Bronchial epithelial cell (primary cell): ENCODE results near the gene MICAL3. TPM values are rescaled to one million over a fixed set of nuclear protein-coding genes. Genes with fewer than 3 reads are reported as not detected.
"Not testable (repeated sequence)": the region's sequence is repeated elsewhere in the genome, so short reads cannot be mapped to it uniquely, and the experiment has no call there.

Source experiments
- DNase-seq: peaks from one replicate; pipeline ENCODE4 v3.0.0-alpha.2; 2010; ENCODE audit warnings: low read depth
- FAIRE-seq: peaks from 2 replicates; lab custom pipeline; 2011; peaks lifted over from hg19 to GRCh38; lab: Jason Lieb, UNC
- H3K27me3 ChIP-seq: 2 replicates; pipeline ENCODE4 v1.5.1; 2011; ENCODE audit warnings: low read length; ENCODE audit not compliant: control insufficient read depth, insufficient read depth
- H3K36me3 ChIP-seq: 2 replicates; pipeline ENCODE4 v1.5.1; 2011; ENCODE audit warnings: low read length; ENCODE audit not compliant: control insufficient read depth, insufficient read depth
- H3K4me3 ChIP-seq: 2 replicates; pipeline ENCODE4 v1.5.1; 2011; ENCODE audit warnings: mild to moderate bottlenecking, low read depth, low read length, control low read depth
- total RNA-seq: library from RNA; depleted of rRNA; stranded (reverse); fragments of >200 nt; gene quantifications from 2 replicates; pipeline ENCODE4 v1.2.1, GENCODE V29; 2014
- TF ChIP-seq, protein P1 (sequence below): IDR thresholded peaks from 2 replicates; pipeline ENCODE4 v1.5.1; 2011; ENCODE audit warnings: mild to moderate bottlenecking, moderate library complexity, low read length, control low read depth, inconsistent platforms; ENCODE audit not compliant: insufficient read depth, severe bottlenecking

The MICAL3 gene
- total RNA-seq, 1 donor from 2014 or later = 13.4 TPM

DNA sequence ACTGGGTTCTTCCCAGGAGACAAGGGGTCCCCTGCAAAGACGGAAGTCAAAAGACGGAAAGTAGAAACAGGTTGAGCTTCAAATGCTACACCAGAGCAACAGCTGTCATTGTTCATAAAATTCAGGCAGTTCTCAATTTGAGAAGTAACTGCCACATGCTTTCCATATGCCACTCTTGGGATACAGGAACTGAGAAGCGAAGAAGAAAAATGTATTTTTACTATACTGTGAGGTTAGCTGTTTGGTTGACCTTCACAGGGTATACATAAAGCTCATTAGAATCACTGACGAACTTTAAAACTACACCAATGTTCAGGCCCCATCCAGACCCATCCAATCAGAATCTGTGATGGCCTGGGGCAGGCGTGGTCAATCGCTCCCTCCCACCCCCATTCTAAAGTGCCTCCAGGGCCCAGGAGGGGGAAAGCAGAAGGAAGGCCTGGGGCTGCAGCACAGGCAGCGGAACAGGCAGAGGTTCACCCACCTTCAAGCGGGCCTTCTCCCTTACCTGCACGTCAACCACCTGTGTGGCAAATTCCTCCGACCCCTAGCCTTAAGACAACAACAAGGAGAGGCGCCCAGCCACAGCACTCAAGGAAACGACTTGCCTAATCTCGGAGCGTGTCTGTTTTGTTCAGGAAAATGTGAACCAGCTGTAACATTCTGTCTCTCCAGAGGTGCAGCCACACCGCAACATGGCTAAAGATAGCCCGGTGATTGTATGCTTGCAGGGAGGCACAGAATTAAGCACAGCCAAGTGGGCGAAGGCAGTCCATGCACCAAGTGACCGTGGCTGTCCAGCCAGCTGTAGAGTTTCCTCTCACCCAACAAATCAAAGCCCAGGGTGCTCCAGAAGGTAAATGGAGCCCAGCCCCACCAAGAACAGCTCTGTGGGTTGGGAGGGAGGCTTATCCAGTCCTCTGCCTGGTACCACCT, 82.6 kb downstream of the MICAL3 start:
- DNase-seq (no peak), FAIRE-seq (no peak)
- H3K27me3 ChIP-seq = no peaks in the 10 kb centered on the region
- peaks cover 2% of the 10 kb centered on the region for H3K36me3 ChIP-seq
- TF ChIP-seq, protein P1, sequence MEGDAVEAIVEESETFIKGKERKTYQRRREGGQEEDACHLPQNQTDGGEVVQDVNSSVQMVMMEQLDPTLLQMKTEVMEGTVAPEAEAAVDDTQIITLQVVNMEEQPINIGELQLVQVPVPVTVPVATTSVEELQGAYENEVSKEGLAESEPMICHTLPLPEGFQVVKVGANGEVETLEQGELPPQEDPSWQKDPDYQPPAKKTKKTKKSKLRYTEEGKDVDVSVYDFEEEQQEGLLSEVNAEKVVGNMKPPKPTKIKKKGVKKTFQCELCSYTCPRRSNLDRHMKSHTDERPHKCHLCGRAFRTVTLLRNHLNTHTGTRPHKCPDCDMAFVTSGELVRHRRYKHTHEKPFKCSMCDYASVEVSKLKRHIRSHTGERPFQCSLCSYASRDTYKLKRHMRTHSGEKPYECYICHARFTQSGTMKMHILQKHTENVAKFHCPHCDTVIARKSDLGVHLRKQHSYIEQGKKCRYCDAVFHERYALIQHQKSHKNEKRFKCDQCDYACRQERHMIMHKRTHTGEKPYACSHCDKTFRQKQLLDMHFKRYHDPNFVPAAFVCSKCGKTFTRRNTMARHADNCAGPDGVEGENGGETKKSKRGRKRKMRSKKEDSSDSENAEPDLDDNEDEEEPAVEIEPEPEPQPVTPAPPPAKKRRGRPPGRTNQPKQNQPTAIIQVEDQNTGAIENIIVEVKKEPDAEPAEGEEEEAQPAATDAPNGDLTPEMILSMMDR = no peak
- H3K4me3 ChIP-seq = no peak overlapping the region

GRCh38 chr22:17939579-17939978, 84.8 kb downstream of the MICAL3 start:
- H3K27me3 ChIP-seq = no peaks in the 10 kb centered on the region
- H3K36me3 ChIP-seq = peaks cover 2% of the 10 kb centered on the region
- H3K4me3 ChIP-seq = no peak overlapping the region
- FAIRE-seq (no peak), DNase-seq (no peak)
- TF ChIP-seq, protein P1 = no peak

GRCh38 chr22:17939011-17939410, 85.3 kb downstream of the MICAL3 start:
- Histone ChIP-seq H3K27me3 (no peaks in the 10 kb centered on the region), H3K36me3 (peaks cover 2% of the 10 kb centered on the region), H3K4me3 (no peak overlapping the region)
- TF ChIP-seq, protein P1 = no peak
- no peak for FAIRE-seq
- no peak for DNase-seq

DNA sequence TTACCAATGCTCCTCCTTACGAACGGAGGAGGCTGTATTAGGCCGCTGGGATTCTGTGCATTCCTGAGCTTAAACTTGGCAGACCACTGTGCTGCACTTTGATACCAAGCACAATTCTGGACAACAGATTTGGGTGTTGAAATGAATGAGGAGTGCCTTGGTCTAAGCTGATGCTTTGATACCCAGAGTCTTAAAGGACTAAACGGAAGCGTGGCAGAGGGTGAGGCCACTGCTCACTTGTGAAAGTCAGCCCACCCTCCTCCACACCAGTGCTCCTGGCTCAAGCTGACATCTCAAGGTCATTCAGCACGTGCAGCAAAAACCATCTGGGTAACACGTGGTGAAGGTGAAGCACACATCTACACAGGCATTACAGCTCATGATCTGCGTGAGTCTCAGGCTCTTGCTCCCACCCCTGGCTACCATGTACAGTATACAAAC, 85.9 kb downstream of the MICAL3 start:
- Histone ChIP-seq H3K27me3 (no peaks in the 10 kb centered on the region), H3K4me3 (no peak overlapping the region), H3K36me3 (peaks cover 2% of the 10 kb centered on the region)
- peak; percentile 32 for FAIRE-seq
- TF ChIP-seq, protein P1 = no peak
- no peak for DNase-seq

DNA sequence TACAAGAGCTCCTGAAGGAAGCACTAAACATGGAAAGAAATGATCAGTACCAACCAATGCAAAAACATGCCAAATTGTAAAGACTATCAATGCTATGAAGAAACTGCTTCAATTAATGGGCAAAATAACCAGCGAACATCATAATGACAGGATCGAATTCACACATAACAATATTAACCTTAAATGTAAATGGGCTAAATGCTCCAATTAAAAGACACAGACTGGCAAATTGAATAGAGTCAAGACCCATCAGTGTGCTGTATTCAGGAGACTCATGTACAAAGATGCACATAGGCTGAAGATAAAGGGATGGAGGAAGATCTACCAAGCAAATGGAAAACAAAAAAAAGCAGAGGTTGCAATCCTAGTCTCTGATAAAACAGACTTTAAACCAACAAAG, 91.9 kb downstream of the MICAL3 start:
- H3K27me3 ChIP-seq, H3K4me3 ChIP-seq, FAIRE-seq, DNase-seq, H3K36me3 ChIP-seq: not testable (repeated sequence)

- Histone ChIP-seq H3K4me3 (no peak overlapping the region), H3K36me3 (no peaks in the 10 kb centered on the region), H3K27me3 (no peaks in the 10 kb centered on the region)
- TF ChIP-seq, protein P1 = no peak
- FAIRE-seq = no peak
- no peak for DNase-seq
Measured at GRCh38 chr22:17931400-17931825, 92.9 kb downstream of the MICAL3 start.
